ENCODE measurements around the gene EEF2K. TPM values are rescaled to one million over a fixed set of nuclear protein-coding genes. Genes with fewer than 3 reads are reported as not detected.

Gene EEF2K
- total and polyA plus RNA-seq, 2 of the 13 experiments (the other 11 are each of a cell fraction or from before 2014, with no cell fraction given) = 22.0 to 23.8 TPM

DNA sequence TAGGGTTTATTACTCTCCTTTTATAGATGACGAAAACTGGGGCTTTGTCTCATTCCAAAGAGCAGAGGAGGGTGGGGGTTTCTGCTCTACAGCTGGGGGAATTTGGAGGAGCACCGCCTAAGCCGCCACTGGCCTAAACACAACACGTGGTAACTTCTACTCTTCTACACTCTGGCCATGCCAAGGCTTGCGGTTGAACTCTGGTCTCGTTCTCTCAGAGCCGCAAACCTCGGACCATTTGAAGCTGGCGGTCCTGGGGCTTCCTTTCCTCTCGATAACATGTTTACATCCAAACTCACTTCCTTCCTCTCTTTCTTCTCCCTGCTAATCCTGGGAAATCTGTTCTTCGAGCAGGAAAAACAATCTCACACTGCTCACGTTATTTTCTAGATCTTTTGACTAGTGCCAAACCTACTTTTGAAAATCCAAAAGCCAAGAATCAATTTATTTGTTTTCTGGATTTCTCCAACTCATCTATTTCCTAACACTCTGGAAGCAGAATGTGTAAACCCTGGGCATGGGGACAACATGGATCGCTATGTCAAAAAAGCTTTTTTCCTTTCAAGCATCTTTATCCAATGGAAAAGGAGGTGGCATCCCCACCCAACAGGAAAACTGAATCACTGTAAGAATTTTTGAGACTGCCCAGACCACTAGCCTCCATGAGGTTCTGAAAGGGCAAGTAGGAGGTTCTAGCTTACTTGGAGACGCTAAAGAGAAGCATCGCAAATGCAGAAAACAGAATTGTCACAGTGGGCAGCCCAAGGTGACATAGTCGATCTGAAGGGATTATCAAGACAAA, 13.6 kb upstream of the EEF2K start (continued):
- peak; percentile 87; the same call in 1 of the 2 replicates for TF ChIP-seq NFKB2 (CRISPR knock-in tag; IDR thresholded peaks at IDR 0.05; ENCODE audit: borderline replicate concordance)
- TF ChIP-seq ZBTB34 (CRISPR knock-in tag; IDR thresholded peaks at IDR 0.05) = peak; percentile 88; the same call in 1 of the 2 replicates
- peak; percentile 88 for TF ChIP-seq REPIN1 (CRISPR knock-in tag; IDR thresholded peaks at IDR 0.05; ENCODE audit: borderline replicate concordance, low read depth)
- TF ChIP-seq POLR2A (IDR thresholded peaks at IDR 0.05; ENCODE audit: insufficient read depth in 1 of 2, low read depth in 2 of 2, low read length in 2 of 2) = peak in 1 of 2 experiments; percentile 78; a peak in 2 of 4 replicates
- peak; percentile 82; the same call in 1 of the 2 replicates for TF ChIP-seq LBX2 (CRISPR knock-in tag; IDR thresholded peaks at IDR 0.05; ENCODE audit: borderline replicate concordance)
- TF ChIP-seq ZNF296 (CRISPR knock-in tag; conservative IDR thresholded peaks at IDR 0.05) = no peak
- TF ChIP-seq BRD4 (CRISPR knock-in tag; IDR thresholded peaks at IDR 0.05) = 0 out of 2 replicates have a peak, but pooled peaks have one; percentile 9
- no peak for TF ChIP-seq RORA (CRISPR knock-in tag; IDR thresholded peaks at IDR 0.05)
- TF ChIP-seq, protein P1, sequence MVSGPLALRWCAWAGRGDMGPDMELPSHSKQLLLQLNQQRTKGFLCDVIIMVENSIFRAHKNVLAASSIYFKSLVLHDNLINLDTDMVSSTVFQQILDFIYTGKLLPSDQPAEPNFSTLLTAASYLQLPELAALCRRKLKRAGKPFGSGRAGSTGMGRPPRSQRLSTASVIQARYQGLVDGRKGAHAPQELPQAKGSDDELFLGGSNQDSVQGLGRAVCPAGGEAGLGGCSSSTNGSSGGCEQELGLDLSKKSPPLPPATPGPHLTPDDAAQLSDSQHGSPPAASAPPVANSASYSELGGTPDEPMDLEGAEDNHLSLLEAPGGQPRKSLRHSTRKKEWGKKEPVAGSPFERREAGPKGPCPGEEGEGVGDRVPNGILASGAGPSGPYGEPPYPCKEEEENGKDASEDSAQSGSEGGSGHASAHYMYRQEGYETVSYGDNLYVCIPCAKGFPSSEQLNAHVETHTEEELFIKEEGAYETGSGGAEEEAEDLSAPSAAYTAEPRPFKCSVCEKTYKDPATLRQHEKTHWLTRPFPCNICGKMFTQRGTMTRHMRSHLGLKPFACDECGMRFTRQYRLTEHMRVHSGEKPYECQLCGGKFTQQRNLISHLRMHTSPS (CRISPR knock-in tag; IDR thresholded peaks at IDR 0.05; ENCODE audit: low read depth) = peak; percentile 62; the same call in 1 of the 2 replicates
- peak; percentile 84 for TF ChIP-seq HINFP (CRISPR knock-in tag; IDR thresholded peaks at IDR 0.05; ENCODE audit: low read depth)
- TF ChIP-seq KLF9 (CRISPR knock-in tag; IDR thresholded peaks at IDR 0.05; ENCODE audit: low read depth) = peak; percentile 63; the same call in 1 of the 2 replicates
- TF ChIP-seq, protein P2, sequence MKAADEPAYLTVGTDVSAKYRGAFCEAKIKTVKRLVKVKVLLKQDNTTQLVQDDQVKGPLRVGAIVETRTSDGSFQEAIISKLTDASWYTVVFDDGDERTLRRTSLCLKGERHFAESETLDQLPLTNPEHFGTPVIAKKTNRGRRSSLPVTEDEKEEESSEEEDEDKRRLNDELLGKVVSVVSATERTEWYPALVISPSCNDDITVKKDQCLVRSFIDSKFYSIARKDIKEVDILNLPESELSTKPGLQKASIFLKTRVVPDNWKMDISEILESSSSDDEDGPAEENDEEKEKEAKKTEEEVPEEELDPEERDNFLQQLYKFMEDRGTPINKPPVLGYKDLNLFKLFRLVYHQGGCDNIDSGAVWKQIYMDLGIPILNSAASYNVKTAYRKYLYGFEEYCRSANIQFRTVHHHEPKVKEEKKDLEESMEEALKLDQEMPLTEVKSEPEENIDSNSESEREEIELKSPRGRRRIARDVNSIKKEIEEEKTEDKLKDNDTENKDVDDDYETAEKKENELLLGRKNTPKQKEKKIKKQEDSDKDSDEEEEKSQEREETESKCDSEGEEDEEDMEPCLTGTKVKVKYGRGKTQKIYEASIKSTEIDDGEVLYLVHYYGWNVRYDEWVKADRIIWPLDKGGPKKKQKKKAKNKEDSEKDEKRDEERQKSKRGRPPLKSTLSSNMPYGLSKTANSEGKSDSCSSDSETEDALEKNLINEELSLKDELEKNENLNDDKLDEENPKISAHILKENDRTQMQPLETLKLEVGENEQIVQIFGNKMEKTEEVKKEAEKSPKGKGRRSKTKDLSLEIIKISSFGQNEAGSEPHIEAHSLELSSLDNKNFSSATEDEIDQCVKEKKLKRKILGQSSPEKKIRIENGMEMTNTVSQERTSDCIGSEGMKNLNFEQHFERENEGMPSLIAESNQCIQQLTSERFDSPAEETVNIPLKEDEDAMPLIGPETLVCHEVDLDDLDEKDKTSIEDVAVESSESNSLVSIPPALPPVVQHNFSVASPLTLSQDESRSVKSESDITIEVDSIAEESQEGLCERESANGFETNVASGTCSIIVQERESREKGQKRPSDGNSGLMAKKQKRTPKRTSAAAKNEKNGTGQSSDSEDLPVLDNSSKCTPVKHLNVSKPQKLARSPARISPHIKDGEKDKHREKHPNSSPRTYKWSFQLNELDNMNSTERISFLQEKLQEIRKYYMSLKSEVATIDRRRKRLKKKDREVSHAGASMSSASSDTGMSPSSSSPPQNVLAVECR (CRISPR knock-in tag; IDR thresholded peaks at IDR 0.05; ENCODE audit: borderline replicate concordance) = peak; percentile 87; the same call in 1 of the 2 replicates
- no peak for TF ChIP-seq GRHL1 (CRISPR knock-in tag; conservative IDR thresholded peaks at IDR 0.05)
- peak; percentile 80; the same call in 1 of the 2 replicates for TF ChIP-seq ZNF788 (CRISPR knock-in tag; IDR thresholded peaks at IDR 0.05; ENCODE audit: borderline replicate concordance)
- TF ChIP-seq ZMYM4 (CRISPR knock-in tag; IDR thresholded peaks at IDR 0.05) = peak; percentile 56
- peak; percentile 96 for TF ChIP-seq MED1 (CRISPR knock-in tag; IDR thresholded peaks at IDR 0.05)

Measured in HepG2 (cell line).